Measurements from ENCODE around the gene FRMD6.
A peak's percentile ranks its signal among the peaks of the same experiment; 100 is the strongest.

FRMD6 gene

DNA sequence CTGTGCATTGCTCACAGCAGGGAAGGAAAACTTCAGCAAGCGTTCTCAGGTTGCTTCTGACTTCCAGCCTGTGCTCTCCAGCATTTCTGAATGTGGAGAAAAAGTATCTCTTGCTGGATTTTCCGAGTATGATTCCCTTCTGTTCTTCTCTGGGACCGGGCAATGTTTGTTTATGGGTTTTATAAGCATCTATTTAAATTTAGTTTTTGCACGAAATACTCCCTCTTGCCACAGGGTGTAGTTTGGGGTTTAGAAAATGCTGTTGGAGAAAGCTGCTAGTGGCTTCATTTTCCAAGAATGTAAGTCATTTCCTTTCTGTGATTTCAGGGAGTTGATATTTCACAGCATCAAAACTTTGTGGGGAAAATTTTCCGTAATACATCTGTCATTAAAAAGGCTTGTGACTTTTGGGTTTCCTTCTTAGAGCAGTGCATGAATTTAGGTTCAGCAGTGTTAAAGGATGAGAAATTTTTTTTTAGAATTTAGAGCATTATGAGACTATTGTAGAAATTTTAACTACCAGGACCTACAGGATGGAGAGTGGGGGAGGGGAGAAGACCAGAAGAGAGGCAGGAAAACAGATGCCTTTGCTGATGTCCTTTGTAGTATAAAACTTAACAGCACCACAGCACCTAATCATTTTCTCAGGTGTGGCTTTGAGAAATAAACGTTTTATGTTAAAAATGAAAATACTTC is 1.5 kb downstream of the FRMD6 start:
- TF ChIP-seq, protein P1, sequence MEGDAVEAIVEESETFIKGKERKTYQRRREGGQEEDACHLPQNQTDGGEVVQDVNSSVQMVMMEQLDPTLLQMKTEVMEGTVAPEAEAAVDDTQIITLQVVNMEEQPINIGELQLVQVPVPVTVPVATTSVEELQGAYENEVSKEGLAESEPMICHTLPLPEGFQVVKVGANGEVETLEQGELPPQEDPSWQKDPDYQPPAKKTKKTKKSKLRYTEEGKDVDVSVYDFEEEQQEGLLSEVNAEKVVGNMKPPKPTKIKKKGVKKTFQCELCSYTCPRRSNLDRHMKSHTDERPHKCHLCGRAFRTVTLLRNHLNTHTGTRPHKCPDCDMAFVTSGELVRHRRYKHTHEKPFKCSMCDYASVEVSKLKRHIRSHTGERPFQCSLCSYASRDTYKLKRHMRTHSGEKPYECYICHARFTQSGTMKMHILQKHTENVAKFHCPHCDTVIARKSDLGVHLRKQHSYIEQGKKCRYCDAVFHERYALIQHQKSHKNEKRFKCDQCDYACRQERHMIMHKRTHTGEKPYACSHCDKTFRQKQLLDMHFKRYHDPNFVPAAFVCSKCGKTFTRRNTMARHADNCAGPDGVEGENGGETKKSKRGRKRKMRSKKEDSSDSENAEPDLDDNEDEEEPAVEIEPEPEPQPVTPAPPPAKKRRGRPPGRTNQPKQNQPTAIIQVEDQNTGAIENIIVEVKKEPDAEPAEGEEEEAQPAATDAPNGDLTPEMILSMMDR (IDR thresholded peaks at IDR 0.05; ENCODE audit: borderline replicate concordance, insufficient read depth, low read depth, low read length) = peak; percentile 23; the same call in 1 of the 2 replicates
- no peak overlapping the region for H3K4me3 ChIP-seq (ENCODE audit: low read depth, low read length)

DNA sequence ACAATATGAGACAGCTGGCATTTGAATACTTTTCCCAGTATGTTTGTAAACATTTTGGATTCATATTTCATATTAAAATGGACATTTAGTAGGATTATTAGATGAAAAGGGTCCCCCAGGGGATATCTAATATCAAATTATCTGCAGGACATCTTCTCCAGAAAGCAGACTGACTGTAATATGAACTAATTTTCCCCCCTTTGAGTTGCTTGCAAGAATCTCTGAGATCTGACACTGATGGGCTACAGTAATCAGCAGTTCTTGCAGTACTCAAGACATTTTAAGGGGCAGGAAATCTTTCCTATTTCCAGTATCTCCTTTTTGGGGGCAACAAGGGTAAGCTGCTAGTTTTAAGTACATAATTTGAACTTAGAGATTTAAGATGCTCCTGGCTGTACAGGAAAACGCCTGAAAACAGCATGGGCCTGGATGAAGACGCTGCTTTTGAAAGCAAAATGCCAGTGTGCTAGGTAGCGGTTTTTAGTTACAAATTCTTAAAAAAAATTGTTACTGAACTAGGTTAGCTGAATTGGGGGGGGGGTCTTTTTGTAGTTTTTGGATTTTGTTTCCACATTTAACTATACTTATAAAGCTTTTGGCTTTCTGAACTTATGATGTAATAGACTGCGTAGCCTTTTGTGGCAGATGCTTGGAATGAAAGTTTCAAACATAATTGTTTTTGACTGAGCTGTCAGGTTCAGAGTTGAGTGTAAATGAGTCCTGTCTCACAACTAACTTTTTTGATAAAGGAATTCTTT is 2.2 kb downstream of the FRMD6 start:
- no peak overlapping the region for H3K4me3 ChIP-seq (ENCODE audit: low read depth, low read length)
- TF ChIP-seq, protein P1 (IDR thresholded peaks at IDR 0.05; ENCODE audit: borderline replicate concordance, insufficient read depth, low read depth, low read length) = no peak

DNA sequence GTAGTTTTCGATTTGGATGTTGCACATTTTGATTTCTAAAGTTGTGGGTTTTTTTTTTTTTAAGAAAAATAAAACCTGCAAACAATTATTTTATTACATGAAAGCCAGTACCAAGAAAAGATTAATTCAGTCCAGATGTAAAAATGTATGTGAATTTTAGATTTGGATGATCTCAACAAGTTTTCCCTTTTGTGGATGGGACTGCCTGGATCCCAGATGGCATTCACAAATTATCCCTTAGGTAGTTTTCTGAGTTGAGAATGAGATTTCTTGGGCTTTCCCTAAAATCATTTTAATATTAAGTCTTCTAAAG is 2.8 kb downstream of the FRMD6 start:
- H3K4me3 ChIP-seq (ENCODE audit: low read depth, low read length) = no peak overlapping the region
- TF ChIP-seq, protein P1 (IDR thresholded peaks at IDR 0.05; ENCODE audit: borderline replicate concordance, insufficient read depth, low read depth, low read length) = no peak

DNA sequence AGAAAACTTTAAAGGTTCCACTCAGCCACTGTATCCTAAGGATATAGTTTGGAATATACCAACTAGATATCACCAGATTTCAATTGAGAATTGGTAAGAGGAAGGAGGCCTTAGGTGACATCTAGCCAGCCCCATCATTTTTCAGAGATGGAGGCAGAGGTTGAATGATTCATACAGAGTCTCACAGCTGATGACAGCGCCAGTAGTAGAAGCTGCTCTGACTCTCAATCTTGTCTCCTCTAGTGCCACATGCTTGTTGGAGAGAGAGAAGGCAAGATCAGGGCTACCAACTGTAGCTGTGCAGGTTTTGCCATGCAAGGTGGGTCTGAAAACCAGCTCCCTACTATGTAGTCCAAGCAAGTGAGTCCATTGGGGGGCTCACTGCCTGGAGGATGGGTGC is 6.1 kb downstream of the FRMD6 start:
- TF ChIP-seq, protein P1 (IDR thresholded peaks at IDR 0.05; ENCODE audit: borderline replicate concordance, insufficient read depth, low read depth, low read length) = no peak
- H3K4me3 ChIP-seq (ENCODE audit: low read depth, low read length) = no peak overlapping the region

DNA sequence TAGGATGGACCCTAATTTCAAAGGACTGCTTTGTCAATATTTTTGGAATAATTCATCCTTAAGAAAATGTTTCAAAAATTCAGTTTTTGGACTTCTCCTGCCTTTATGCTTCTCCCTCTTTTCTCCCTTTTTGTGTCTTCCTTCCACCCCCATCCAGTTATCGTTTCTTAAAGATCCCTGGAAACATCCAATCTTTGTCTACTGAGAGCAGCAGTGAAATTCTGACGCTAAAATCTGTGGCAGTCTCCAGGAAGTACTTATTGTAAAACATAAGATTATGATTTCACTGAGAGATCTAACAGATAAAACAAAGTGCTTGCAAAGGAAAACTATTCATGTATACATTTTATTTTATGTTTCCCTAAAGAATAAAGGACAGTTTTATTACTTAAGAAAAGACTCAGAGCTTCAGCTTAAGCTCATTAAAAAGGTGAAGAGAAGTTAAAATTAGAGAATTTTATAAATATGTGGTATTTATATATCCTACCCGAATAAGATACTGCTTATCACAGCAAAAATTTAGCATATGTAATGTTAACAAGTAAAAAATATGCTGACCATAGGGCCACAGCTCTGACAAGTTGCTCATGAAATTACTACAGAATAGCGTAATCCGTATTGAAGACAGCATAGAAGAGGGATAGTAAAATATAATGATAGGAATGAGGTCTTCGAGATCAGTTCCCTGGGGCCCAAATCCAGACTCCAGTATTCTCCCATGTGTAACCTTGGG is 6.9 kb downstream of the FRMD6 start:
- no peak overlapping the region for H3K4me3 ChIP-seq (ENCODE audit: low read depth, low read length)
- TF ChIP-seq, protein P1 (IDR thresholded peaks at IDR 0.05; ENCODE audit: borderline replicate concordance, insufficient read depth, low read depth, low read length) = no peak

DNA sequence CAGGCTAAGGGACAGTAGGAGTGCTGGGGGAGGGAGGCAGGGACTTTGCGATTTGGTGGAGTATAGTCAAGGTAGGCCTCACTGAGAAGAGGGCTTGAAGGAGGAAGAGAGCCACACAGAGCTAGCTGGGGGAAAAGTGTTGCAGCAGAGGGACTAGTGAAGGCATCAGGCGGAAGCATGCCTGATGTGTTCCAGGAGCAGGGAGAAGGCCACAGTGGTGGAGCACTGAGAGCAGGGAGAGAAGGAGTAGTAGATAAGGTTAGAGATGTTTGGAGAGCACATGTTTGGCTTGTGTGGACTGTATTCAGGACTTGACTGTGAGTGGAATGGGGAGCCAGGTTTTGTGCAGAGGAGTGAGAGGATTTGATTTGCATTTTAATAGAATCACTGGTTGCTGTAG is 9.0 kb downstream of the FRMD6 start:
- no peak overlapping the region for H3K4me3 ChIP-seq (ENCODE audit: low read depth, low read length)
- TF ChIP-seq, protein P1 (IDR thresholded peaks at IDR 0.05; ENCODE audit: borderline replicate concordance, insufficient read depth, low read depth, low read length) = no peak

All from GM12875 (cell line).